Activated T-helper 1 cell treated with Interleukin-2 at 50 U/mL for 16 hours (primary cell): Measurements from ENCODE around the gene MMD.
"Not testable (repeated sequence)": the region's sequence is repeated elsewhere in the genome, so short reads cannot be mapped to it uniquely, and the experiment has no call there.

Experiments used
- DNase-seq: peaks from one replicate; pipeline ENCODE4 v3.0.0-alpha.2; 2020; ENCODE audit warnings: low read depth

MMD gene

DNA sequence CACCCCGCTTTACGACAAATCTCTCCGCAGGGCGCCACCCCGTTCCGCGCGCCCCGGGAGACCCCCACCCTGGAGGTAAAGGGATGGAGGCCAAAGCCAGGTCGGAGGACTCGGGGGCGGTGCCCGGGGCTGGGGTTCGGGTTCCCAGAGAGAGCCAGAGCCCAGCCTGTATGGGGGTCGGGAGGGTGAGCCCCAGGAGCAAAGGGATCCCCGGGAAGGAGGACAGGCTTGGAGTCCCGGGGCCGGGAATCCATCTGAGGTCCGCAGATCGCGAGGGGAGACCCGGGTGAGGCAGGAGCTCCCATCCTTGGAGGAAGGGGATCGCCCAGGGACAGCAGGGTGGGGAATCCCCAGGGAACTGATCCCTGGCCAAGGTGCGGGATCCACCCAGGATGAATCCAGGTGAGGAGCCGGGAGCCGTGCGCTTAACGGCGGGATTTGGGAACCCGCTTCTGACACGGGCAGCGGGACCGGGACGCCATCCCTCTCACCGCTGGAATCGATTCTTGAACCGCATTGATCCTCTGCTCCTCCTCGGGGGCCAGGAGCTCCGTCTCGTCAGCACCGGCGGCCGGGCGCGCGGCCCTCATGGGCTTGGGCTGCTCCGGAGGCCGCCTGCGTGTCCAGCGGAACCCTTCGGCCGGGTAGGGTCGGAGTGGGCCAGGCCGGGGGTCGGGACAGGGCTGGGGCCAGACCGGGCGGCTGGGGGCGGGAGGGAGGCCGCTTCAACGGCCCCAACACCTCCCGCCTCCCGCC is at the start of gene MMD:
MMD (minus strand) TSS at position 657 of the 756 bp plus-strand sequence; CDS start at position 517, 140 bp downstream.
- DNase-seq: peak; percentile 4

DNA sequence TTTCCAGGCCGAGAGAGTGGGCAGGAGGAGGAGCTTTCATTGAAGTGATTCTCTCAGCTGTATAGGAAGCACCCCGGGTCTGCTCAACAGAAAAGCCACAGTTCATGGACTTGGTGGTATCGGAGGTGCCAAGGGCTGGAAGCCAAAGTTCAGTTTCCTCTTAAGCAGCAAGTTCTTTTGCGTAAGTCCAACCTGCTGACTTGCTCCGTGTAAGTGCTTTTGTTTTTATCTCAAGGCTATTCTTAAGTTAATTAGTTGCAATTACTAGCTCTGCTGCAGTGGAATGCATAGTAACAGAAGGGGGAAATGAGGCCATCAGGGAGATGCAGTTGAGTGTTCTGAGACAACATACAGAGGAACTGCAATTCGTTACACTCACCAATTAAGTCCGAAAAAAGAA is 45.0 kb upstream of the MMD start:
- no peak for DNase-seq

GRCh38 chr17:55465771-55466170 is 44.1 kb upstream of the MMD start:
- not testable (repeated sequence) for DNase-seq

DNA sequence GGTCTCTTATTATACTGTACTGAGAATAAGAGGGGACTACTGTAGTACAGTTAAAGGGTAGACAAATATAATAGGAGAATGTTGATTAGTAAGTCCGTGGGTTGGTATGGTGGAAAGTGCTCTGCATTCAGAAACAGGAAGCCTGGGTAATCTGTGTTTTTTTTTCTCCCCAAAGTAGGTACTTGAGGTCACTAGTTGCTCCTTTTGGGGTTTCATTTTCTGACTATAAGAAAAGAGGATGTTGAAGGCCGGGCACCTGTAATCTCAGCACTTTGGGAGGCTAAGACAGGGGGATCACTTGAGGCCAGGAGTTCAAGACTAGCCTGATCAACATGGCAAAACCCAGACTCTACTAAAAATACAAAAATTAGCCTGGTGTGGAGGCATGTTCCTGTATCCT is 42.0 kb upstream of the MMD start:
- DNase-seq: no peak

DNA sequence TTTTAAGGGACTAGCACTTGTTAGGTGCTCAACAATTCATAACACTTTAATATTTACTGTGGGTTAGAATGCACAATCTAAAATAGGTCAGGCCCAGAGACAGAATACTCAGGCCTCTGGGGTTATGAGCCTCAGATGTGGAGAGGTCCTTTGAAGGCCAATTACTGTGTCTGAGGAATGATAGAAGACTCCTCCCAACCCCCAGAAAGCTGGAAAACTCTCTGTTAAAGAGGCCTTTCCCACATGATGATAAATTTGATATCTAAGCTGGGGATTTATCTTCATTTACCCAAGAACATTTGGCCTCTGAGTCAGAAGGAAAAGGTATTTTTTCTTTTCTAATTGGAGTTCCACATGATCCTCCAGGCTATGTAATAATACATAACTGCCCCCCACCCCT is 41.1 kb upstream of the MMD start:
- DNase-seq: no peak

DNA sequence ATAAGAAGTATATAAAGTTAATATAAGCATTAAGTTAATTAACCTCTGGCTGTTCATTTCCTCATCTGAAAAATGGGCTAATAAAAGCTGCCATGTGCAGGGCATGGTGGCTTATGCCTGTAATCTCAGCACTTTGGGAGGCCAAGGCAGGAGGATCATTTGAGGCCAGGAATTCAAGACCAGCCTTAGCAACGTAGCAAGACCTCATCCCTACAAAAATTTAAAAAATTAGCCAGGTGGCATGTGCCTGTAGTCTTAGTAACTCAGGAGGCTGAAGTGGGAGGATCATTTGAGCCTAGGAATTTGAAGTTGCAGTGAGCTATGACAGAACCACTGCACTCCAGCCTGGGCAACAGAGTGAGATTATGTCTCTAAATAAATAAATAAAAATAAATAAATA is 40.6 kb upstream of the MMD start:
- DNase-seq: no peak

GRCh38 chr17:55458978-55459377 is 37.3 kb upstream of the MMD start:
- no peak for DNase-seq

- no peak for DNase-seq
Measured at GRCh38 chr17:55458287-55458900, 36.8 kb upstream of the MMD start.

GRCh38 chr17:55456307-55457240 is 34.9 kb upstream of the MMD start:
- DNase-seq: no peak

DNA sequence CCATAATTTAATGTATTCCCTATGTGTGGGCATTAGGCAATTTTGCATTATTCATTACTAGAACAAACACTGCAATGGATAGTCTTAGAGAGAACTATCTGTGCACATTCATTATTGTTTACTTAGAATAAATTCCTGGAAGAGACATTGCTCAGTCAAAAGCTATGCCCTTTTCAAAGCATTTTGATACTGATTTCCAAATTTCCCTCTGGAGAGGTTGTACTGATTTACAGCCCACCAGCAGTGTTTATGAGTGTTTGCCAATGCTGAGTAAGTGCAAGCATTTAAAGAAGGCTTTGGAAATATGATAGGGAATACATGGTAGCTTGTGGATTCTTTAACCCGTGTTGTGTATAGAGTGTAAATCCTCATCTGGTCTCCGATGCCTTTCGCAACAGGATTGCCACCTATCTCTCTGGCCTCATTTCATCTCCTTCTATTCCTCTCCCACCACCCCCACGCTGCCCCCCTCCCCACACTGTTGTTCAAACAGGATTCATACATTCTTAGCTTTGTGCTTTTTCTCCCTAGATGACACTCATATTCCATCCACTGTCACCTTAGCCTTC is 33.4 kb upstream of the MMD start:
- no peak for DNase-seq

- DNase-seq: no peak
Measured at GRCh38 chr17:55453839-55454557, 32.4 kb upstream of the MMD start.

DNA sequence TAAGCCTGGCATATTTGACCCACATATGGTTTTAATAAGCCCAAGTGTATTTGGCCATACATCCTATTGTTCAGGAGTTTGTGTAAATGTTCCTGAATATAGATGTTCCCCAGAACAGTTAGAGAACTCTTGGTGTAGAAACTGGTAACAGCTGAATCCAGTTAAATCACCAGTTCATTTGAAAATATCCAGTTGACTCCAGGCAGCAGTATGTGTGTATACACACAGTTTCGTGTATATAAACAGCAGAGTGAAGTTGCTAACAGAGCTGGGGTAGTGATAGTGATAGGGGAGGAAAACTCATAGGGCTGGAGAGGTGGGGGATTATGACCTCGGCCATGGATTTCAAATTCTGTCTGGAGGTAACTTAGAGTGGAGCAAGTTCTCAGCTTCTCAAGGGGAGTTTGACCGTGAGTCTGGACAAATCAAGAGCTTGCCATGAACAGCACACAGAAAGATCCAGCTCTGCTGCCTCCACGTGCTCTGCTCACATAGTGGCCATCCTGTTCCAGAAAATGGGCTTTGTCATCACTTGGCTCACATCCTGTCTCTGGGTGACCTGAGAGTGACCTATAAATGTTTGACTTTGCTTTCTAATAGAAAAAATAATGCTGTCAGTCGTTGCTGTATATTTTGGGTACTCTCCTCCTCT is 30.6 kb upstream of the MMD start:
- DNase-seq: no peak

DNA sequence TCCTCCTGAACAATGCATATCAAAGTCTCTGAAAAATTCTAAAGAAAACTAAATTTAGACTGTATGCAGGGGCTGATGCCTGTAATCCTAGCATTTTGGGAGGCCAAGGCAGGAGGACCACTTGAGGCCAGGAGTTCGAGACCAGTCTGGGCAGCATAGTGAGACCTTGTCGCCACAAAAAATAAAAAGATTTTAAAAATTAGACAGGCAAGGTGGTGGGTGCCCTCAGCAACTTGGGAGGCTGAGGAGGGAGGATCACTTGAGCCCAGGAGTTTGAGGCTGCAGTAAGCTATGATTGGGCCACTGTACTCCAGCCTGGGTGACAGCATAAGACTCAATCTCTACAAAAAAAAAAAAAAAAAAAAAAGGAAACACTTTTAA is 30.1 kb upstream of the MMD start:
- DNase-seq: no peak

DNA sequence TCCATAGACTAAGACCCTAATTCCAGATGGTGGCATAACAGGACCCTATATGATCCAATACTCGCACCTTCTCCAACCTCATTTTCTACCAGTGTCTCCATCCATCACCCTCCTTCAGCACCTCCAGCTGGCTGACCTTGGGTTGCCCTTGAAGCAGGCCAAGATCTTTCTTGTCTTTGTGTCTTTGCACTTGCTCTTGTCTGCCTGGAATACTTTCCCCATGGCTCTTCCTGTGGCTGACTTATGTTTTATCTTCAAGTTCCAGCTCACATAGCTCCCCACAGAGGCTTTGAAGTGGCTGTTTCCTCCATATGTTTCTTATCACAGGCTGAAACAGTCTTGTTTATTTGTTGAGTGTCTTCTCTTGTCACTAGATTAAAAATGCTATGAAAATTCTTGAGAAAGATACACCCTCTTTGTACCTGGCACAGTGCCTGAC is 29.6 kb upstream of the MMD start:
- no peak for DNase-seq

GRCh38 chr17:55450232-55450825 is 28.7 kb upstream of the MMD start:
- DNase-seq: no peak

DNA sequence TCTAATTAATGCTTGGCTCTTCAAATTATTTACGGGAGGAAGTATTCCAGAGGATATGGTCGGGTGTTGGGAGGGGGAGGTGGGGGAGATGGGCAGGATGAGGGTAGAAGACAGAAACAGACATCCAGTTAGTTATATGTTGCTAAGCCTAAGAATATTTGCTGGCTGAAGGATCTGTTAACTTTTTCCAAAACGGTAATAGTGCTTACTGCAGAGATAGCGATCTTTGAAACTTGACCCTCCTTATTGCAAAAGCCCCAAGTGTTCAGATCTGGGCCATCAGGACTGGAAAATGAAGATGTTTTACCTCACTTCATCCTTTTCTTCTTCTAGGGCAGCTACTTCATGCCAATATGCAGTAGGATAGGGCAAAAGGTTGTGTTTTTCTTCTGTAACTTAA is 27.0 kb upstream of the MMD start:
- DNase-seq: no peak

GRCh38 chr17:55446581-55447205 is 25.1 kb upstream of the MMD start:
- DNase-seq: no peak

GRCh38 chr17:55446004-55446403 is 24.4 kb upstream of the MMD start:
- not testable (repeated sequence) for DNase-seq

DNA sequence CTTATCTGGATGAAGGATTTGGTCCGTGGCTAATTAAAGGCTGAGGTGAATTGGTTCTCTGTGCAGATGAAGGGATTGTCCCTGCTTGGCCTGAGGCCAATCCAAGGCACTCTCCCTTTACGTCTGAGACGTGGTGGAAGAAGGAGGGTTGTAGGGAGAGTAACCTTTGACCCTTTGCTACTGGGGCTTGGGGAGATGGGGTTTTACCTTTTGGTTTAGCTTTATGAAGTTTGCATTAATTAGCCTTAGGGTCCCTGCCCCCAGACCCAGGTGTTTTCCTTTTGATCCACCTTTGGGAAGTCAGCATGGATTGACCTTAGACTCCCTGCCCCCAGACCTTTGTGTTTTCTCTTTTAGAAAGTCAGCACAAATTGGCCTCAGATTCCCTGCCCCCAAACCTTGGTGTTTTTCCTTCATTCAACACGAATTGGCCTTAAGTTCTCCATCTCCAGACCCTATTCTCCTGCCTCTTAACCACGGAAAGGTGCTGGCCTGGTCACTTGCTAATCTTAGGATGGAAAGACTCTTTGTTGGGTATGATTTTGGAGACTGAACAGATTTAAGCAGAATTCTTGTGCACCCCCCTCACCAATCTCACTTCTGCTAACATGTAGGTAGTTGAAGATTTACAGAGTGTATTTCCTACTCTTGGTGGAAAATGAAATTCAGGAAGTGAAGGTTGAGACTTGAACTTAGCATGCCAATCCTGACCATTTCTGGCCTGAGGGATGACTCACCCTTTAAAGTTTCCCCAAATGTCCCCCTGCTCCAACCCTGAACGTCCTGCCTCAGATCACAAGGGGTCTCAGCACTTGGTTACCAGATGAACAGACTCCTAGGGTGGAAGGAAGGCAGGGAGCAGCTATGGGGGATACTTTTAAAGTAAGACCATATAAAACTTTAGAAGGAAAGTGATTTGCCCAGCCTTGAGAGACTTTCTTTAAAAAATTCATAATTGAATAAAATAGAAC is 23.1 kb upstream of the MMD start:
- DNase-seq: no peak
